Measurements from ENCODE around the gene TSGA10. TPM values are rescaled to one million over a fixed set of nuclear protein-coding genes. Genes with fewer than 3 reads are reported as not detected.

The TSGA10 gene, protein sequence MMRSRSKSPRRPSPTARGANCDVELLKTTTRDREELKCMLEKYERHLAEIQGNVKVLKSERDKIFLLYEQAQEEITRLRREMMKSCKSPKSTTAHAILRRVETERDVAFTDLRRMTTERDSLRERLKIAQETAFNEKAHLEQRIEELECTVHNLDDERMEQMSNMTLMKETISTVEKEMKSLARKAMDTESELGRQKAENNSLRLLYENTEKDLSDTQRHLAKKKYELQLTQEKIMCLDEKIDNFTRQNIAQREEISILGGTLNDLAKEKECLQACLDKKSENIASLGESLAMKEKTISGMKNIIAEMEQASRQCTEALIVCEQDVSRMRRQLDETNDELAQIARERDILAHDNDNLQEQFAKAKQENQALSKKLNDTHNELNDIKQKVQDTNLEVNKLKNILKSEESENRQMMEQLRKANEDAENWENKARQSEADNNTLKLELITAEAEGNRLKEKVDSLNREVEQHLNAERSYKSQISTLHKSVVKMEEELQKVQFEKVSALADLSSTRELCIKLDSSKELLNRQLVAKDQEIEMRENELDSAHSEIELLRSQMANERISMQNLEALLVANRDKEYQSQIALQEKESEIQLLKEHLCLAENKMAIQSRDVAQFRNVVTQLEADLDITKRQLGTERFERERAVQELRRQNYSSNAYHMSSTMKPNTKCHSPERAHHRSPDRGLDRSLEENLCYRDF
- total RNA-seq (2014; rRNA removed; shearing (Covaris generic)): 6.4 and 9.9 TPM in 2 replicates
- 23.0 and 24.2 TPM in 2 replicates for polyA plus RNA-seq (2016; fragmentation: Nextera tagmentation; extraction: Ambion mirVana)
- long read RNA-seq, partial matches to known transcripts: 3 of 10 reads
- long read RNA-seq, other reads (novel, unspliced or antisense): 7 of 10 reads

DNA sequence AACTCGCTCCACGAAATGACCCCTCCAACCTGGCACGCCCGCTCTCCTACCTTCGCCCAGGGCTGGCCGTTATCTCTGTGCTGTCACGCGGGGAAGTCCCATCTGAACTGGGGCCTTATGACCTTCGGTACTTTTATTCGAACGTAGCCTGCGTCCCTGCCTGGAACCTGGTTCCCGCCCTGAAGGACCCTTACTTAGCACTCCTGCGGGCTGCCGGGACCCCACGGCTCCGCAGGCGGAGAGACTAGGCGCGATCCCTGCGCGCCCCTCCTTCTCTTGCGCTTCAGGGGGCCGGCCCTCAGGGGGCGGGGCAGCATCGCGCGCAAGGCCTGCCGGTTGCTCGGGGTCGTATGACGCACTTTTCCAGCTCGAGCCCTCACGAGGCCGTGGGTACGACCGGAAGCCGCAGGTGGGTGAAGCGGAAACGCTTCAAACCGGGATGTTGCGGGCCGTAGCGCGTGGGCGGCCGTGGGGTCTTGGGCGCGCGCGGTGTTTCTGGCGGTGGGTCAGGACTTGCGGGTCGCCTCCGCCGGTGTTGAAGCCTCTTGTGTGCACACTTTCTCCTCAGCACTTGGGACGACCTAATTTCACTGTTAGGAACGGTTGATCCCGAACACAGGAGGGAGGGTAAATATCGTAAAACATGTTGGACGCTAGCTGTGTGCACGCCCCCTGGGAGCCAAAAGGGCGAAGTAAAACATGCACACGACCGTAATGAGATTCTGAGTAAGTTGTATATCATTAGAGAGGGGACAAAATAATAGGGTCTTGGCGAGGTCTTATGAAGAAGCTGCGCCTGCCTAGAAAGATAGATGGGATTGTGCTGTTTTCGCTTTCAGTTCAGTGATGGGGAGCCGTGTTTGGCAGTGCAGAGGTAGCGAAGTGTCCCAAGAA is at the start of gene TSGA10, which contains the start of gene LIPT1:
Gene TSGA10 (minus strand): TSS at position 300 of the 894 bp plus-strand sequence. CDS start 45,503 bp downstream, outside the sequence.
Gene LIPT1 (plus strand): TSS at position 325 of the 894 bp plus-strand sequence. CDS start 6,991 bp downstream, outside the sequence.
- ATAC-seq (peak; percentile 92), DNase-seq (ENCODE audit: low spot score) (peak; percentile 91)
- H2AFZ ChIP-seq: peak within 1 kb of the TSS; percentile 99
- H3K36me3 ChIP-seq (ENCODE audit: insufficient read depth): peaks cover 8% of the 10 kb centered on the region; the same call in 1 of the 2 replicates
- H3K79me2 ChIP-seq (replicated peaks; ENCODE audit: insufficient read depth): peaks cover 16% of the 10 kb centered on the region
- peak; percentile 80 for TF ChIP-seq CREB1 (CRISPR knock-in tag; IDR thresholded peaks at IDR 0.05; ENCODE audit: low read depth)
- no peak for TF ChIP-seq ZNF331 (CRISPR knock-in tag; IDR thresholded peaks at IDR 0.05; ENCODE audit: low read depth)
- no peak for TF ChIP-seq STAT1 (IDR thresholded peaks at IDR 0.05; ENCODE audit: unreplicated experiment)
- TF ChIP-seq POLR2AphosphoS5 (IDR thresholded peaks at IDR 0.05; ENCODE audit: low read depth): peak; percentile 92
- no peak for TF ChIP-seq NANOG (IDR thresholded peaks at IDR 0.05; ENCODE audit: borderline replicate concordance)
- TF ChIP-seq ETS1 (IDR thresholded peaks at IDR 0.05): peak; percentile 37; the same call in 1 of the 2 replicates
- no peak for TF ChIP-seq EZH2 (IDR thresholded peaks at IDR 0.05; ENCODE audit: low read depth, unreplicated experiment)
- TF ChIP-seq CTCF (conservative IDR thresholded peaks at IDR 0.05; ENCODE audit: low read depth in 2 of 2): 0 out of 4 replicates have a peak, but pooled peaks of 1 of the 2 experiments have one; percentile 19
- H3K4me1 ChIP-seq (ENCODE audit: insufficient read depth): peaks cover 14% of the 10 kb centered on the region
- H3K9me2 ChIP-seq (ENCODE audit: insufficient read depth): no peaks in the 10 kb centered on the region
- 0 out of 2 replicates have a peak, but pooled peaks cover 4% of the 10 kb centered on the region for H4K20me1 ChIP-seq (replicated peaks; ENCODE audit: insufficient read depth)
- H3K4me2 ChIP-seq: peak within 1 kb of the TSS; percentile 97
- peak within 1 kb of the TSS; percentile 74; the same call in 1 of the 2 replicates for H3K27ac ChIP-seq (ENCODE audit: low read depth)
- peak within 1 kb of the TSS; percentile 92 for H3K4me3 ChIP-seq
- H3K9me3 Mint-ChIP-seq: no peaks in the 10 kb centered on the region
- H3K27ac Mint-ChIP-seq: peak within 1 kb of the TSS; percentile 95
- H3K27me3 ChIP-seq (ENCODE audit: insufficient read depth): no peaks in the 10 kb centered on the region
- H3K27me3 Mint-ChIP-seq (ENCODE audit: insufficient read depth, low read depth, poor library complexity): peaks cover 4% of the 10 kb centered on the region
- peak within 1 kb of the TSS; percentile 87 for H3K4me3 Mint-ChIP-seq
- H3K4me1 Mint-ChIP-seq: peaks cover 16% of the 10 kb centered on the region
- H3F3A ChIP-seq (replicated peaks; ENCODE audit: low read depth): no peaks in the 10 kb centered on the region
- peaks cover 18% of the 10 kb centered on the region for H3K36me3 Mint-ChIP-seq (ENCODE audit: low read depth)

Measured in GM23338 (cell line).